ENCODE measurements around the gene MT3.

MT3 gene

GRCh38 chr16:56589141-56590039 is at the start of gene MT3:
MT3 (plus strand) TSS chr16:56589528; CDS start chr16:56589591, 63 bp downstream.
- DNase-seq (ENCODE audit: low spot score): no peak

- DNase-seq (ENCODE audit: low spot score): no peak
Observed at GRCh38 chr16:56539656-56540055, 49.7 kb upstream of the MT3 start.

- DNase-seq (ENCODE audit: low spot score): no peak
Observed at GRCh38 chr16:56542039-56542438, 47.3 kb upstream of the MT3 start.

DNA sequence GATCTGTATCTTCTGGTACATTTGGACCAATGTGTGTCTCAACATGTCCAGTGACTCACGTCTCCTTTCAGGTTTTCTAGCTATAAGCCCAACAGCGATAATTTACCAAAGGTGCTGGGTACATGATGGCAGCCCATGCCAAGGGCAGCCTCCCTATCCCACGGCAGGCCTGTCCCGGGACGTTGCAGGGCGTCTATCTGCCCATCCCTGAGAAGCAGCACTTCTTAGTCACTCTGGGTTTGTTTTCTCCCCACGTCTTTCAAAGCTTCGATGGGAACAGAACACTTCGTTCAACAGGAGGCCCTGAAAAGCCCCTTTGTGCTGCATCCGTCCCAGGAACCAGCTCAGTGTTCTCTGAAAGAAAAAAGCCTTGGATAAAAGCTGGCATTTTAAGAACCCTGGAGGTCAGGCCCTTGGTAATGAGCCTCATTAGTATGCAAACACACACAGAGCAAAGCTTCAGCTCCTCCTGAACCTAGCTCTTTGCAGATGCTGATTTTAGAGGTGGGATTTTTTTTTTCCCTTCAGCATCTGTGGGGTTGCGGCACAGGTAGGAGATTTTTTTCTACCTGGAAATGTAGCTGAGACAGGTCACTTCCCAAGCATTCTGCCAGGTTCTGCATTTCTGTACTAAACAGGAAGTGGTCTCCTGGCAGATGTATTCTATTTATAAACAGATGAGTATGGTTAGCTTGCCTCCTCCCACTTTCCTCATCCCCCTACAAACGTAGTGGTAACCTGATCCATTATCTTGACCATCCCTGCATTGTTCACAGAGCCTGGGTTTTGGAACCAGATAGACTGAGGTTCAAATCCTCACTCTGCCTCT is 42.0 kb upstream of the MT3 start:
- peak; percentile 64 for DNase-seq (ENCODE audit: low spot score)

DNA sequence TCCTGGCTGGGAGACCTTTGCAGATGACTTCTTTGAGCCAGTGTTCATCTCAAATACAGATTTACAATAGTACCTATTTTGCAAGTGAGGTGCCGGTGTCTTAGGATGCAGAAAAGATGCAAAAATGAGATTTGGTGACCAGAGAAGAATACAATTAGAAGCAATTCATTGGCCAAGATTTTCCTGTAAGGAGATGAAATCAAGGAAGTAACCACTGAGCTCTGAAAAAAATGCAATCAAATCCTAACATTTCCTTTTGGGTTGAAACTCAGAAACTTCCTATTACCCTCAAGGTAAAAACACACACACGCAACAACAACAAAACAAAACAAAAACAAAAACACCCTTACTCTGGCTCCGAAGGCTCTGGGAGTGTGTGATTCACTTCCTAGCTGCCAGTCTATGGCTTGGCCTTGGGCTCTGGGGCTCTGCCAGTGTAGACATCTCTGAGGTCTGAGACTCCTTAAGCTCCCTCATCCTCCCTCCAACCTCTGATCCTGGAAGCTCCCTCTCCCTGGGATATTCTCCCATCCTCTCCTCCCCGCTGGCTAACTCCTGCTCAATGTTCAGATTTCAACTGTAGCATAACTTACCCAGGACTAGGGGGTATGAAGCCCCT is 41.3 kb upstream of the MT3 start:
- DNase-seq (ENCODE audit: low spot score): no peak

DNA sequence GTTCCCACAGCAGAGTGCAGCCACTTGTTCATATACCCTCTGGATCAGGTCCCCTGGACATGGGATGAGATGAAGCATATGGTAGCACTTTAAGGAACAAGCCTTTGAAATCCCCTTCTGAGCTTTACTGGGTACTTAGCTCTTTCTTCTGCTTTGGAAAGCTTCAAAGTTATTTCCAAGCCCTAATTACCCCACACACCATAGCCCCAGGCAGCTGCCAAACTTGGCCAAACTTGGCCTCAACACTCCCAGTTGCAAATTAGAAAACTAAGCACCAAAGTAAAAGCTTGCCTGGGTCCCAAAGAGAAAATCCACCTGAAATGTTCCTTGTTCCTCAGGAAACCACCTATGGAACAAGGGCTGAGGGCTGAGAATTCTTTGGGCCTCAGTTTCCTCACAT is 40.2 kb upstream of the MT3 start:
- DNase-seq (ENCODE audit: low spot score): no peak

- DNase-seq (ENCODE audit: low spot score): no peak
Observed at GRCh38 chr16:56549744-56550385, 39.5 kb upstream of the MT3 start.

DNA sequence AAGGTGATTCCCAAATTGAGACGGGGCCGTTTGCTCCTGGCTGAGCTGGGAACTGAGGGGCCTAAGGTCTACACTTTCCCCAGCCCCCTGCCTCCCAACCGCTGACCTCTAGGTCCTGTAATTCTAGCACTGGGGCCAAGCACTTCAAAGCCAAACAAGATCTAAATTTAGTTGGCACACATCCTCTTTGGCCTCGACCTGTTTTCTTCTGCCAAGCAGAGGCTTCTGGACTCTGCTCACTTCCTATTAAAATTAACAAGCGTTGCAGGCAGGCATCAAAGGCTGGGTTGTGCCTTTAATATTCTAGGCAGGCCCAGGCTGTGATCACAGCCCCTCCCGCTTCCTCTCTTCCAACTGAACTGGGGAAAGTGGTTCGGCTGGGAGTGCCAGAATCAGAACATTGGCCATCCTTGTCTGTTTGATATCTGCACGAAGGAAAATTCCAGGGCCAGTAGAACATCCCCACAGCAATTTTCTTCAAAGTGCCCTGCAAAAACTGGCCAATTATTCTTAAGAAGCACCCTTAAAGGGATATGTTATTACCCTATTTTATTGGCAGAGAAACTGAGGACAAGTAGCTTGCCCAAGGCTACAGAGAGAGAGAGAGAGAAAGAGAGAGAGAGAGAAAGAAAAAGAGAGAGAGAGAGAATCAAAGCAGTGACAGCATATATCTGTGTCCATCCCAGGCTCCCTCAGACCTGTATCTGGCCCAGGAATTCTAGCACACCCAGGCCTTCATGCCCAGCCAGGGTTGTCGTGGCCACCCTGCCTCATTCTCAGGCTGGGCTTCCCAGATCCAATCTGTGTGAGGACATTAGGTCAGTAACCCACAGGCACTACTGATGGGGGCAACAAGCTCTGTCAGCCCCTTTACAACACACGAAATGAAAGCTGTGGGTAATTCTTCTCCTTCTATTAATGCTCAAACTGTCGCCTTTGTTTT is 37.3 kb upstream of the MT3 start:
- DNase-seq (ENCODE audit: low spot score): no peak

GRCh38 chr16:56554441-56554840 is 34.9 kb upstream of the MT3 start:
- no peak for DNase-seq (ENCODE audit: low spot score)

DNA sequence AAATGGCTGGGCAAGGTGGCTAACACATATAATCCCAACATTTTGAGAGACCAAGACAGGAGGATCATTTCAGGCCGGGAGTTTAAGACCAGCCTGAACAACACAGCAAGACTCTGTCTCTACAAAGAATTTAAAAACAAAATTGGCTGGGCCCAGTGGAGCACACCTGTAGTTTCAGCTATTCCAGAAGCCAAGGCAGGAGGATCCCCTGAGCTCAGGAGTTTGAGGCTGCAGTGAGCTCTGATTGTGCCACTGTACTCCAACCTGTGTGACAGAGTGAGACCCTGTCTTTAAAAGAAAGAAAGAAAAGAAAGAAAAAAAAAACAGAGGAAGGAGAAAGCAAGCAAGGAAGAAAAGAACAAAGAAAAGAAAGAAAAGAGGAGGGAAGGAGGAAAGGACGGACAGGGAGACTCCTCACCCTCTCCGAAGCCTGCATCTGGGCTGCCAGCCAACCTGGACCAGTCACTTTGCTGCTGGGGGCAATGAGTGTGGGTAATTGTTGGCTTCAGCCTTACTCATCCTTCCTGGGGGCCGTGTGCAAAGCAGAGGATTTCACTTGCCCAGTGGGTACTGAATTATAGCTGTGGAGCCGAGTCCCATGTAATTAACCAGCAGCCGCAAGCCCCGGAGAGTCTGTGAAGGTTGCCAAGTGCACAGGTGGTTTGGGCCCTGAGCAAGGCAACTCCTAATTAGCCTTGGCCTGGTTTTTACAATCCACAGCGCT is 31.1 kb upstream of the MT3 start:
- peak; percentile 89 for DNase-seq (ENCODE audit: low spot score)

DNA sequence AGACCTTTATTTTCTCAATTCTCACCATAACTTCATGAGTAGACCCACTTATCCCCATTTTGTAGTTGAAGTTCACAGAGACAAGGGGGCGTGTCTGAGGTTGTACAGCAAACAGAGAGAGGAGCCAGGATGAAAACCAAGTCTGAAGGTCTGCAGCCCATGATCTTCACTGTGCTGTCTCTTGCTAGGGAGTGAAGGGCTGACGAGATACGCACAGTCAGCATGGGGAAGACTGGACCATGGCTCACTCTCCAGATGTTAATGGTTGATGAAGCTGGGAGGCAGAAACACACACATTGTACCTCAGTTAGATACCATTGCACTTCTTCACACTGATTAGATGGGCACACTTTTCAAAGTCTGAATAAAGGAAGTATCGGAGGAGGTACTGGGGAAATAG is 30.2 kb upstream of the MT3 start:
- no peak for DNase-seq (ENCODE audit: low spot score)

GRCh38 chr16:56560447-56560846 is 28.9 kb upstream of the MT3 start:
- DNase-seq (ENCODE audit: low spot score): no peak

DNA sequence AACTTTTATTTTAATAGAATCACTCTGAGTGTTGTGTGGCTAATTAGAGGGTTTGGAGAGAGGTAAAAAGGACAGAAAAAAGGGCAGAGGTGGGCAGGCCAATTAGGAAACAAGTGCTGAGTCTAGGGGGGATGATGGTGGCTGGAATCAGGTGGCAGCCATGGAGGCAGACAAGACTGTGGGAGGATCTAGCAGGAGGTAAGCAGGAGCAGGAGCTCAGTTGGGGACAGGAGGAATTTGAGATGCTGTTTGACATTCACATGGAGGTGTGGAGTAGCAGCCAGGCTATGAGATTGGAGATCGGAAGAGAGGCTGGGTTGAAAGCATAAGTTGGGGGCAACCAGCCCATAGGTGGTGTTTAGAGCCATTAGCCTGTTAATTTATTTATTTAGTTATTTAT is 28.2 kb upstream of the MT3 start:
- no peak for DNase-seq (ENCODE audit: low spot score)

DNA sequence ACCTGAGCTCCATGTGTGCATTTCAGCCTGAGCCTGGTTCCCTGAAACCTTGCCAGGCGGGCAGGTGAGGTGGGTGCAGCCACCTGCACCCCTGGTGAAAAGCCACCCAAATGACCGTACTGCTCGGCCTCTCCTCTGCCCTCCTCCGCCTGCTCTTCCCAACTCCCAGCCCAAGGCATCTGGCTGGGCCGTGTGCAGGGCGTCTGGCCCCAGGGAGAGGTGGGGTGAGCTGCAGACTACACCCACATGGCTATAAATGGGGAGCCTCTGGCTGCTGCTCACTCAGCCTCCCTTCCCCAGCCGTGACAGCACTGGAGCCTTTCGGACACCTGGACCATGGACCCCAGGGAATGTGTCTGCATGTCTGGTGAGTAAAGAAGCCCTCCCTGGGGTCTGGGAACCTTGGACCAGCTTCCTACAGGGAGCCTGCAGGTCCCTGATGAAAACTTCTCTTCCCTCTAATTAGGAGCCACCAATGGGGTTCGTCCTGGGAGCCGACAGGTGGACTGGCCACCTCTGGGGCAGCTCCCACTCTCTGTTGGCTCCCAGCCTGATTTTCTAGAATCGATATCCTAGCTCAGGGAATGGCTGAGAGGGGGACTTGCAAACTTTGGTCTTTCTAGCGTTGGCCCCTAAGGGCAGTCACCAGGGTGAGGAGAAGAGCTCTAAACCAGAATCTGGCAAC is 24.4 kb upstream of the MT3 start, which contains the start of gene MT4:
Gene MT4, plus strand, starts transcription at position 281 of the 685 bp plus-strand sequence. Its CDS starts 56 bp downstream, at position 337.
- no peak for DNase-seq (ENCODE audit: low spot score)

DNA sequence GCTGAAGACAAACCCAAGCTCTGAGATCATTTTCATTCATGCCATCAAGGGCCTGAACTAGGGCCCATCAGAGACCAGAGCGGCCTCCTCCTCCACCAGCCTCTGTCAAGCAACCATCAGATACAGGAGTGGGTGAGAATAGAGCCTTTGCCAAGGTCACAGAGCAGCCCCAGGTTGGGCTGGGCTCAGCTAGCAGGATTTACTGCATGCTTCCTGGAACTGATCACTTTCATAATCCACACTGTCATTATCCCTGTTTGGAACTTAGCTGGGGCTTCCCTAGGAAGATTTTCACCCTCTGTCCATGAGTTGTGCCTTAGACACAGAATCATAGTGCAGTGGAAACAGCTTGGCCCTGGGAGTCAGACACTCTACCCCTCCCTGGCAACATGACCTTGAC is 19.4 kb upstream of the MT3 start:
- no peak for DNase-seq (ENCODE audit: low spot score)

GRCh38 chr16:56571525-56571924 is 17.8 kb upstream of the MT3 start:
- DNase-seq (ENCODE audit: low spot score): no peak

GRCh38 chr16:56574625-56575024 is 14.7 kb upstream of the MT3 start:
- DNase-seq (ENCODE audit: low spot score): no peak

DNA sequence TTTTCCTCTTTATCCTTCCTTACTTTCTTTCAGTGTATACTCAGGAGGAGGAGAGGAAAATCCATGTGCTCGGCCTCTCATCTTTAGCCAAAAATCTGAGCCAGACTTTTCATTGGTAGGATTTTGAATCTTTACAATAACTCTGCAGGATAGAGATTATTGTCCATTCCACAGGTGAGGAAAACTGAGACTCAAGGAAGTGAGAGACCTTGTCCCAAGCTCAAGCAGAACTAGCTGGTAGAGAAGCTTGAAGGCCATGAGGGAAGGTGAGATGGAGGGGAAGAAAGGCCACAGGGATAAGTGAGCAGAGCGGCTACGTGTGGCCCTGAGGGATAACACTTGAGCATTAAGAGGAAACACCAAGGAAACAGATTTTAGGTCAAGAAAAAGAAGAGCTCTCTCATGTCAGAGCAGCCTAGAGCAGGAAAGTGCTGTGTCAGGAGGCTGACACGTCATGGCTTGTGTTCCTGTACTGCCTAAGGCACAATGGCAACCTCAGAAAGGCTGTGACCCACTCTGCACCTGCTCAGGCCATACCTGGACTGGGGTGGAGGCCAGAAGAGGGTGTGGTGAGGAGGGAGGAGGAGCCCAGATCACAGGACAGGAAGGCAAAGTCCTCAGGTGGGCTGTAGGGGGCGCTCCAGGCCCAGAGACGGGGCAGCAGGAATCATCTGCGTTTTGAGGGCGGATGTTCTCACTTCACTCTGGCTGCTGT is 12.6 kb upstream of the MT3 start:
- DNase-seq (ENCODE audit: low spot score): peak; percentile 63

DNA sequence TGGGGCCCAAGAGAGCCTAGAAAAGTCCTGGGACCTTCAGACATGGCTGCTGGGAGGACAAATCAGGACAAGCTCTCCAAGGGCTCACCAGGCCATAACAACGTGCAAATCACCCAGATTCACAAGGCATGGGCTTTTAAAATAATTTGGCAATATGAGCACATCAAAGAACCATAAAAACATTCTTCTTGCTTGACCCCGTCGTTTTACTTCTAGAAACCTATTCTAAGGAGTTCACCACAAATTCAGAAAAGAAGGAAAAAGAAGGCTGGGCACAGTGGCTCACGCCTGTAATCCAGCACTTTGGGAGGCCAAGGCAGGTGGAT is 12.1 kb upstream of the MT3 start:
- no peak for DNase-seq (ENCODE audit: low spot score)
